PFSK-1 (cell line): ENCODE data around the gene ZNF598.

Source experiments
- POLR2AphosphoS5 ChIP-seq: IDR thresholded peaks from 2 replicates; pipeline ENCODE4 v1.6.1; 2012; ENCODE audit warnings: low read depth, mild to moderate bottlenecking, control low read depth, low read length, moderate library complexity
- SIN3A ChIP-seq: IDR thresholded peaks from 2 replicates; pipeline ENCODE4 v1.6.1; 2012; ENCODE audit warnings: mild to moderate bottlenecking, low read length, moderate library complexity, borderline replicate concordance; ENCODE audit not compliant: insufficient read depth

DNA sequence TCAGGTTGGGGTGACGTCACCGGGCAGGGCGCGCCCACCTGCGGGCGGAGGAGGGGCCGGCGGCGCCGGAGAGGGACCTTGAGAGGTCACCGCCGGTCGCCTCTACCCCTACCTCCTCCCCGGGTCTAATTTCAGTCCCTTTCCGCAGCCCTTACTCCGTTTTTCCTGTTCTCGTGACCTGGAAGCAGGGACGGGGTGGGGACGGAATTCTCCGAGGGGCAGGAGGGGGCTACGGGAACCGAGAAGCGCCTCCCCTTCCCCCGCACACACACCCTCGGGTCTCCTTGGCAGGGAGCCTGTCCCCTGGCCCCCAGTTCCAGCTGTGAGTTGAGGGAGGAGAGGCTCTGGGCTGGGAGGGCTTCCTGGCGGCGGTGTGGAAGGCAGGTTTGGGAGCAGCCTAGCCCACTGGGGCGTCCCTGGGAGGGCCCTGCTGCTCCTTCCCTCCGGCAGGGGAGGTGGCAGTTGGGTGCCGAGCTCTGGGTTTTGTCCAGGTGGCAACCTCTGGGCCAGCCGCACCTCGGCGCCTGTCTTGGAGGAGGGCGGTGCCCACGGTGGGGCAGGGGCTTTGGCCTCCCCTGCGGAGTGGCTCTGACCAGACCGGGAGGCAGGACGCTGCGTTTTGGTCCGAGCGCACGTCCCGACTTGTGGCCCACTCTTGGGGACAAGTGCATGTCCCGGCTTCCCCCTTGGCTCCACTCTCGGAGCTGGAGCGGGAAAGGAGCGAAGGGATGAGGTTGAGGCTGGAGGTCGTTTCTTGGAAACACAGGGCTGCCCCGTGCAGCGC is 19.1 kb downstream of the ZNF598 start:
- TF ChIP-seq SIN3A (no peak), POLR2AphosphoS5 (no peak)
